GM21381 (cell line): ENCODE measurements around the gene CYTIP.
A peak's percentile ranks its signal among the peaks of the same experiment; 100 is the strongest.

Source experiments
- ATAC-seq: cut with Tn5 transposase; IDR thresholded peaks from one replicate; pipeline ENCODE4 v1.9.1; 2021; ENCODE audit warnings: mild to moderate bottlenecking, moderate library complexity; ENCODE audit not compliant: unreplicated experiment

Gene CYTIP

DNA sequence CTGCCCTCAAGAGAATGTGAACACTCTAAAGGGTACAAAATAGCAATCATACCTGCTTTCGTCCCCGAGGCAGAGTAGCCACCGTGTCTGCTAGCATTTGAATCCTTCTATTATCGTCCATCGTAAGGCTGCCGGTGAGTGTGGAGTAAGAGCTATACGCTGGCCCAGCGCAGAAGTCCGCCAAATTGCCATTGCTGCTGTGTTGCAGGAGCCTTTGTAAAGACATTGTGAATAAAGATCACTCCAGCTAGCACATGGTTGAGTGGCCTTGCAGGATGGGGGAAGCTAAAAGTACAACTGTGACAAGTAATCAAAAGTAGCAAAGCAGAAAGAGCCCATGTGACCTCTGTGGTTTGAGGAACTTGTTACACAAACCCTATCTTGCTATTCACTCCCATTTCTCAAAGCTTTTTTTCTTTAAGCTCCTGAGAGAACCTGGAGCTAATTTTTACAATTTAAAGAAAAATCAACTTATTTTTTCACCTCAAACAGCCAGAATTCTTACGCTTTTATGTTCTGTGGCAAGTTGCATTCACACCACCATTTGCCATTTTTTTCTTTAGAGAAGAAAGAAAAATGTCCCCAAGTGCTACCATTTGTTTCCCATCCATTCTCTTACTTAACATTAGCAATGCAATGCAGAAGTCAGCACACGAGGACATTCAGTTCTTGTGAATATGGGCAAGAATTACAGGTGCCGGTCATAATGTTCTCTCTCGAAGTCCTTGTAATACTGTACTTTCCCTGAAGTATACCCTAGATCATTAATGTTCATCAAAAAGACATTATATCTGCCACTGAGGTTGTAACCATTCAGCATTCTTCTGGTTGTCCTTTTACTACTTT lies at the start of gene CYTIP:
TSS of gene CYTIP (minus strand) at position 295 of the 846 bp plus-strand sequence. CDS start at position 226, 69 bp downstream.
- ATAC-seq, result peak; percentile 49

DNA sequence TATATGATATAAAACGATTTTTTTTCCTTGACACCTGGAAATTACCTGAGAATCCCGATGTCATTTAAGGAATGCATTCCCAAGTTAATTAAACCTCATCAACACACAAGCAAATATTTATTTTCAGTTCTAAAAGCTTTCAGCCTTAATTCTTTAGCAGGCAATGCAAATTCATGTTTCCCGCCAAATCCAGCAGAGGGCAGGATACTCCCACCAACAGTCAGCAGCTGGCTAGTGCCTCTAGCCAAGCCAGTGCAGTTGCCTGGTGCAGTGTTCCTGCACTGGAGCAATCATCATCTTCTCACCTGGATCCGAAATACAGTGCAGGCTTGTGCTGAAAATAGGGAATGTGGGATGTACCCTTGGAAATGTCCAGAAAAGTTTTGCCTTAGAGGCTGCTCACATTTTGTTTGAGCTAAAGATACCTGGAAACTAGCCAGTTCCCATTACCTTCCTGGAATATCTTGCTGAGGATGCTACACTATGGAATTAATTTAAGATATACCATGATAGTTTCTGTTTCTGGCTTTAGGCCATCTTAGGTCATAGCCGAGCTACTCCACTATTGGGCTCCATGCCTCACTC lies 48.4 kb upstream of the CYTIP start:
- peak; percentile 97 for ATAC-seq

DNA sequence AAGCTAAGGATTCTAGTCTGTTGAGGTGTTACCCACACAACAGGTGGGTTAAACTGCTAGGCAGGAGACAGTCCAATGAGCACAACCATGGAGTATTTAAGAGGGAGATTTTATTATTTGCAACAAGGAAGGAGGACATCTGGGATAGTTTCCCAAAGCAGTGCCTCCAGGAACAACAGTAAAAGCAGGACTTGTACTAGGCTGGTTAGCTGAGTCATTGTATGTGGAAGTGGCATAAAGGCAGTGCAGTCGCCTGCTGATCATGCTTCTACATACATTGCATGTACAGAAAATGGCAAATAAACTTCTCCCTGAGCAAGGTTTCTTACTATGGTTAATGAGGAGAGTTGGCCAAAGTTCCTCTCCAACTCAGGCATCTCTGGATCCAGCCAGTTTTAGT lies 46.1 kb upstream of the CYTIP start:
- ATAC-seq, result no peak

DNA sequence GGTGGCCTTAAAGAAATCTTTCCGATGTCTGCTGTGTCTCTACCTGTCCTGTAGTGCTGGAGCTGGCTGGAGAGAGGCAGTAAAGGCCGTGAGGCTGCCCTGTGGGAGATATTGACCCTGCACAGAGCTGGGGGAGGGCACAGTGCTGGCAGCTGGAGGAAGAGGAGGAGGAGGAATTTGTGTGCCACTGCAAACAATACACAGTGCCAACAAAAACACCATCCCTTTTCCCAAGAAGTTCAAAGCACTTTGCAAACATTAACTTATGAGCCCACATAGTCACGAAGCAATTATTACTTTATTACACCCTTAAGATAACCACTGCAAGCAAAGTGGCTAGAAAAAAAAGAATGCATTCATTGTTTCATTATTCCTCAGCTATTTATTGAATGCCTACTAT lies 45.0 kb upstream of the CYTIP start:
- no peak for ATAC-seq

DNA sequence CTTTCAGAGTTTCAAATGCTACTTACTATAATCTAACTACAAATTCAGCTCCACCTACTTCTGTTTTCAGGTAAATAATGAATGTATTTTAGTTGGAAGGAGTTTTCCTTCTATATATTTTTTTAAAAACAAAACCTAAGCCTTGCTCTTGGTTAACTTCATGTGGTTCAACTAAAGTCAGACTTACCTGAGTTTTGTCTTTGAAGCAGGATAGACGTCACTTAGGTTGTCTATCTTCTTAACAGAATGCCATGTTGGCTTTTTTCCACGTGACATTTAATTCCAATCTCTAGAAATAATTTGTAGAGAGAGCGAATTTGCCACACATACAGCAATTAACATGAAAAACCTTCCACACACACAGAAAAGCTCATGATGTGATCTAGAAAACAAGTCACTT lies 43.9 kb upstream of the CYTIP start:
- ATAC-seq, result no peak

DNA sequence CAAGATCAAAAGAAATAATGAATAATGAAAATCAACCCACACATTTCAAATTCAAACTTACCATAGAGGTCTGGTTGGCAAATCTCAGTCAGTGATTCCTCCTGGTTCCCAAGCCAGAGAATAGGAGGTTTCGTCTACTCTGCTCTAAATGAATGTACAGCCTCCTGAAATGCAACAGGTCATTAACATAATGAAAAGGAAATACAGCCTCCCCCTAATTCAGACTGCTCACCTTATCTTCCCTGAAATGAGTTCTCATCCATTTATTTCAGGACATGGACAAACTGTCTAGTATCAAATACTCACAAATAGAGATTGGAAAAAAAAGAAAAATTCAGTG lies 43.4 kb upstream of the CYTIP start:
- ATAC-seq, result no peak

DNA sequence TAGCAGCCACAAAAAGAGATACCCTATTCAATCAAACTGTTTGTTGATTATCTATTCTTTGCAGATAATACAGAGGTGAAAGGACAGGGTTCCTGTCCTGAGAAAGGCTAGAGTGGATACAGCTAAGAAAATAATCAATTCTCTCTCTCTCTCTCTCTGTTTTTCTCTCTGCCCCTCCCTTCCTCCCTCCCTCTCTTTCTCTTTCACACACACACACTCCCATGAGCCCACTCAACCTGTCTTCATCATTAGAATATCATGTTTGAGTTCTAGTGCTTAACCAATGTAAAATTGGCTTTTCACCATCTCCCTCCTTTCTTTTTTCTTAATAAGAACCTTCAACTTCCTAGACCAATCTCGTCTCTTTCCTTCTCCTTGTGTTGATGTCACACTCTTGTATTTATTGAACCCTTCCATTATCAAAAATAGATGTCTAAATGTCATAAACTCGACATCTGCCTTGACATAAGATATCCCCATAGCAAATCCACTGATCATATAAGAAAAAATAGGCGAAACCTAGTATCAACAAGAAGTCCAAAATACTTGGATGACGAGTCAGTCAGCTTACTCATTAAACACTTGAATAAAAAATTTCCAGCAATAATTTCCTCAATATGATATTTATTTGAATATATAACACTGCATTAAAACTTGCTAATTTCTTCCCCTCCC lies 42.8 kb upstream of the CYTIP start:
- ATAC-seq, result no peak

DNA sequence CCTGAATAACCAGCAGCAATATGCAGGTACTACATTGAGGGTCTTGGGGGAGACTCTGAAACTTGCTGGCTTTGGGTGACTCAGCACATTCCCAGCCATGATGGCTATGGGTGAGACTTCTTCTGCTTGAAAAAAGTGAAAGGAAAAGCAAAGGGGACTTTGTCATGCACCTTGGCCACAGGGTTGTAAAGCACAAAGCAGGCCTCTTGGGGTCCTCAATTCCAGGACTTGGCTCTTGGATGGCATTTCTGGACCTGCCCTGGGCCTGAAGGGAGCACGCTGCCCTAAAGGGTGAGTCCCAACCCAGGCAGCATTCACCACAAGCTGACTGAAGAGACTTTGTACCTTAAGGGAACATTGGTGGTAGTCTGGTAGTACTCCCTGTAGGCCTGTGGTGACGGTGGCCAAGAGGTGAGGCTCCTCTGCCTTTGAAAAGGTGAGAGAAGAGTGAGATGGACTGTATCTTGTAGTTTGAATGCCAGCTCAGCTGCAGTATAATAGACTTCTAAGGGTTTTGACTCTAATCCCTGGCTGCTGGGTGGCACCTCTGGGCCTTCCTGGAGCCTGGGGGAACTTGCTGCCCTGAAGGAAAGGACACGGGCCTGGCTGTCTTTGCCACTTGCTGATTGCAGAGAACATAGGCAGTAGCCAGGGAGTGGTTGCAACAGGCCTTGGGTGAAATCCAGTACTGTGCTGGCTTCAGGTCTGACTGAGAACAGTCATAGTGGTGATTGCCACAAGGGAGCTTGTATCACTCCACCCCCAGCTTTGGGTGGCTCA lies 36.5 kb upstream of the CYTIP start:
- peak; percentile 72 for ATAC-seq

DNA sequence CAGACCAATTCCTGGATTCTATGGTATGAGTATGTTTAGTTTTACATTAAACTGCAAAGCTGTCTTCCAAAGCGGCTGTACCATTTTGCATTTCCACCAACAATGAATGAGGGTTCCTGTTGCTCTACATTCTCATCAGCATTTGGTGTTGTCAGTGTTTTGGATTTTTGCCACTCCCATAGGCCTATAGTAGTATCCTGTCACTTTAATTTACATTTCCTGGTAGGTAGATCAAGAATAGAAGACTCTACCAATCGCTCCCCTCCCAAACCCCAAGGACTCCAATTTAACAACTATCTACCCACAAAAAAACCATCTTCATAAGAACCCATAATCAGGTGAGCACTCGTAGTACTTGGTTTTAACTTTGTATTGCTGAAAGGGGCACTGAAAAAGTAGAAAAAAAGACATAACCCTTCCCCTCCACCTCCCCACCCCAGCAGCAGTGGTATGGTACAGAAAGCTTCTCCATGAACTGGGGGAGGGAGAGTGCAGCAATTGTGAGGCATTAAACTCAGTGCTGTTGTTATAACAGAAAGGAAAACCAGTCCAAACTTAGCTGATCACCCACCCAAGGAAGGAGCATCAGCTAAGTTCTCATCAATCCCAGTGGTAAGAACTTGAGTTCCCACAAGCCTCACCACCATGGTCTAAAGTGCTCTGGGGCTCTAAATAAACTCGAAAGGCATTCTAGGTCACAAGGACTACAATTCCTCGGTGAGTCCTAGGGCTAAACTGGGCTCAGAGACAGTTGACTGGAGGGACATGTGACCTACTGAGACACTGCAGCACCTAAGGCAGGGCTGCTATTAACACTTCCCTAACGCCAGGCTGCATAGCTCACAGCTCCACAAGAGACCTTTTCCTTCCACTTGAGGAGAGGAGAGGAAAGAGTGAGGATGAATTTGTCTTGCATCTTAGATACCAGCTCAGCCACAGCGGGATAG lies 35.5 kb upstream of the CYTIP start:
- ATAC-seq, result peak; percentile 39

DNA sequence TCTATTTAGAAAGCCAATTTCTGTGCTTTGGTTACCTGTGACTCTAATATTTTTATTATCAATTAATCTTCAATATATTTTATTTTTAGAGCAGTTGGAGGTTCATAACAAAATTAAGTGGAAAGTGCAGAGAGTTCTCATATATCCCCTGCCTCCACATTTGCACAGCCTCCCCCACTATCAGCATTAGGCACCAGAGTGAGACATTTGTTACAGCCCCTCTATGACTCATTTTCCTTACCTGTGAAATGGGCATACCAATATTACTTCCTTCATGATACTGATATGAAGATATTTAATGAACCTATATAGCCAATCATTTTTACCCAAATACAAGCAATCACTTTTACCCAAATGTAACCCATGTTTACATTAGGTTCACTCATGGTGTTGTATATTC lies 34.0 kb upstream of the CYTIP start:
- ATAC-seq, result no peak

DNA sequence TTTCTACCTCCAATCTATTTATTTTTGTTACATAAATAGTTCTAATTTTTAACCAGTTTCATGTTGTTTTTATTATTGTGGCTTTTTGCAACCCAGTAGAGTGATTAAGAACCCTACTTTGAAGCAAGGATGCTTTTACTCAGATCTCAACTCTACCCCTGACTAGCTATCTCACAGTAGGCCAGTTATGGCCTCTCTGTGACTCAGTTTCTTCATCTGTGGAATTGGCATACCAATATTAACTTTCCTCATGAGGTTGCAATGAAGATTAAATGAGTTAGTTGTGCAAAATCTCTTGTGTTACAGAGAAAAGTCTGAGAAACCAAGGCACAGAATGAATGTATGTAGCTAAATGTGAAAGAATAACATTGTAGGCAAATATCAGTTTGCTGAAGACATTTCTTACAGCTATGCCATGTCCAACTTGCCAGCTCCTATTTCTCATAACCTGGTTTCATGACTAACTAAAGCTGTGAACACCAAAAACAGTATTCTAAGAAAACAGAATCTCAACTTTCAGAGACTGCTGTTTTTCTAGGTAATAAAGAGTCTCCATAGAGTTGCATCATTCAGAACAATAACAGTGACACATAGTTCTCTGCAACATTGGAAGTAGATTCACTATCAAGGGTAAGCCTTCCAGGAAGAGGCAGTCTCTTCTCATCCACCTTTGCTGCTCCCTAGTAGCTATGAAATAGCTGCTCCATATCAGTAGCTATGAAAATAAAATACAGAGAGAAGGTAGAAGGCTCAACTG lies 33.2 kb upstream of the CYTIP start:
- ATAC-seq, result no peak

DNA sequence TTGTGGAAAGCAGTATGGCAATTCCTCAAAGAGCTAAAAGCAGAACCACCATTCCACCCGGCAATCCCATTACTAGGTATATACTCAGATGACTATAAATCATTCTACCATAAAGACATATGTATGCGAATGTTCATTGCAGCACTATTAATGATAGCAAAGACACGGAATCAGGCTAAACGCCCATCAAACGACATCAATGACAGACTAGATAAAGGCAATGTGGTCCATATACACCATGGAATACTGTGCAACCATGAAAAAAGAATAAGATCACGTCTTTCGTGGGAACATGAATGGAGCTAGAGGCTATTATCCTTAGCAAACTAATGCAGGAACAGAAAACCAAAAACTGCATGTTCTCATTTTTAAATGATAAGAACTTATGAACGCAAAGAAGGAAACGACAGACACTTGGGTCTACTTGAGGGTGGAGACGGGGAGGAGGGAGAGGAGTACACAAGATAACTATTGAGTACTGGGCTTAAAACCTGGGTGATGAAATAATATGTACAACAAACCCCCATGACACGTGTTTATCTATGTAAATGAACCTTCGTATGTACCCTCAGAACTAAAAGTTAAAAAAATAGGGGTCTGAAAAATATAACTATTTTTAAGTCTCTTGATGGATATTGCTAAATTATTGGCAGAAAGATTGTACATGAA lies 32.0 kb upstream of the CYTIP start:
- no peak for ATAC-seq

DNA sequence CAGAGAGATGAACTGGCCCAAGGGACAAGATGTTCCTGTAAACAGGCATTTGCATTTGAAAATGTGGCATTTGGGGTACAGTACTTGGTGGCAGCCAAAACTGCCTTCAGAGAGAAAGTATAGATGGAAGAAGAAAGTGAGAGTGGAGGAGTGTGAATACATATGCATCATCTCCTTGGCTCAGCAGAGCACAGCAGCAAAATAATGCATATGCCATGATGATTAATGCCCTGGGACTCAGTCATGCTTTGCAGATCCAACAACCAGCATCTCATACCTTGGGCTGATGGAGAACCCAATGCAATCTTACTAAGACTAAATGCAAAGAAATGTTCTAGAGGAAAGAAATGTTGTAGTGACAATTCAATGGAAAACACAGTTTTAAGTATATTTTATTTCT lies 29.7 kb upstream of the CYTIP start:
- ATAC-seq, result no peak

DNA sequence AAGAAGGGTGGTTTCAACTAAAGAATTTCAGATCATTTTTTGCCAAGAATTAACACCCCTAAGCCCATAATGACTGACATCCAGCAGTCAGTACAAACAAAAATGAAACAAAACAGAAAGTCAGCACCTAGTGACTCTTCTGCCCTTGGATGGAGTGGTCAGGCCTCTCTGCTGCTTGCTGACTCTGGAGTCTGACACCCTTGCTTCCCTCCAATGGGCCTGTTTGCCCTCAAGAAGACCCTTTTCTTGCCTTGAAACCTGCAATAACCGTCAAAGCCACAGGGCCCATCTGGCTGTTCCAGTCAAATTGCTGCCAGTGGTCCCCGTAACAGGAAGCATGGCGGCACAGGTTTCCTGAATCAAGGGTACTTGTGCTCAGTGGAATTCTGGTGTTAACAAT lies 27.2 kb upstream of the CYTIP start:
- peak; percentile 24 for ATAC-seq

DNA sequence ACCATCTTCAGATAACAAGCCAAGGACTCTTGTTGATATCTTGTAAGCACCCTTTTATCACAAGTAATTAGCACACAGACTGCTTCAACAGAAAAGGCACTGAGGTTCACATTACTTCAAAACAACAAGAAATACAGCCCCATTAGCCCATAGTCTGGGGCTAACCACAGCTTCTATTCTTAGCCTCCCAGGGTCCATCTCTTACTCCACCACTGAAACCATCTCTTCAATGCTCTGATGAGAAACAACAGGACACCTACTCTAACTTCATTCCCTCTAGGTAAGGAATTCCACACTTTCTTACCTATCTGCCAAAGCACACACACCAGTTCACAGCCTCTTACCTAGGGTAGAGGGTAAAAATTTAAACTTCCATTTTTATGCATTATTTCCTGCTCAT lies 26.4 kb upstream of the CYTIP start:
- peak; percentile 45 for ATAC-seq

DNA sequence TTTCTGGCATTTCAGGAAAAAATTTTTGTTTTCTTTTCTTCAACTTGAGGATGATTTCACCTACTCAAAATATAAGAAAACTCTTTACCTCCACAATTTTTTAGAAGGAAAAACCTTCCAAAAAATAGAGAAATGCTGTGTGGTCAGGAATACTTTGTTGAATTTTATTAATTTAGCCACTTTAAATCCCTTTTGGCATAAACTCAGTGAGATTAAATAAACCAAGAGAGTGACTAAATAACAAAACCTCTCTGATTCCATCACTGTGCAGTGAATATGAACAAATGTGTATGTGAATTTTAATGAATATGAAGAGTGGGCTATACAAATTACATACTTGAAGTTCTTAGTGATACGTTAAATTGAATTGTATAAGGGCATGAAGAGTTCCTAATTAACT lies 25.8 kb upstream of the CYTIP start:
- ATAC-seq, result no peak

DNA sequence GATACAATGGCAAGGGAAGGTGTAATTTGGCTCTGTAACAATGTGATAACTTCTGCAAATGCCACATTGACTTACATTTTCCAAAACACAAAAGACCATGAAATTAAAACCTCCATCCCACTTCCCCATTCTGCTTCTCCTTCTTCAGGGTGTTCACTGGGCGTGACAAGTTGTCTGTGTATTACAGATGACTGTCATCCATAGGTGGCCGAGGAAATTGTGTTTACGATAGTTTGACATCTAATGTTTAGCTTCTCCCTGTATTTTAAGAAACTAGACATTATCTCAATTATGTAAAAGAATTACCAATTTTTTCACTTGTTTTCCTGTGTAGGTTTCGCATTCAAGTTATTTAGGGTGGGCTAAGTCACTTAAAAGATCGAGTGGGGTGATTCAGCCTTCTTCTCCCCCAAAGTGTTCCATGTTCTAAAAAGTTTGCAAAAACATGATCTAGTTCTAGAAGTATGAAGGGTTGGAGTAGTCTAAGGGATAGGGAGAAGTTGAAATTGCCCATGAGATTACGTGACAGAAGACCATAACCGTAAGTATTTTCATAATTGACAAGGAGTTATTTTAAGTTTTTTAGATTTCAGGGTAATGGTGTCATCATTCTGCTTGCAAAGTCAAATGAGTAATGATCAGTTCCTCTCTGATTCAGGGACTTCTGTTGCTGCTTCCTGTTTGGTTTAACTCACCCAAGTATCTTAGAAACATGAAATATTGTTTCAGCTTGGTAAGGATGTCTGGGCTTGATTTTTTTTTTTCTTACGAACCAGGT lies 25.2 kb upstream of the CYTIP start:
- peak; percentile 69 for ATAC-seq

DNA sequence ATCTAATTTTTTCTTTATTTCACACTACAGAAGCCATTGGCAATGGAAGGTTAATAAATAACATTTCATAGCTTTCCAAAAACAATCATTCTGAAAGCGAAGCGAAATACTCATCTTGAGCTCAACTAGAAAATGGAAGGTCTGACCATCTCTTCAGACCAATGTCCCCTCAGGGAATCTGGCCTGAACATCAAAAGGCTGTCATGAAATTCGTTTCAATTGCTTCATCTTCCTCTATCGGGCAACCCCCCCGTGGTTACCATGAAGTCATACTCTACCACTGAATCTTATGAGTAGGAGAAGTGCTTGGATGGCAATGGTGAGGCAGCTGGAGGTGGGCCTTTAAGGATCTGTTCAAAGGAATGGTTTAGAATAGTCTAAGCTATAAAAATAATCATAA lies 22.9 kb upstream of the CYTIP start:
- no peak for ATAC-seq
